ENCODE measurements around the gene TTC34.

The TTC34 gene

DNA sequence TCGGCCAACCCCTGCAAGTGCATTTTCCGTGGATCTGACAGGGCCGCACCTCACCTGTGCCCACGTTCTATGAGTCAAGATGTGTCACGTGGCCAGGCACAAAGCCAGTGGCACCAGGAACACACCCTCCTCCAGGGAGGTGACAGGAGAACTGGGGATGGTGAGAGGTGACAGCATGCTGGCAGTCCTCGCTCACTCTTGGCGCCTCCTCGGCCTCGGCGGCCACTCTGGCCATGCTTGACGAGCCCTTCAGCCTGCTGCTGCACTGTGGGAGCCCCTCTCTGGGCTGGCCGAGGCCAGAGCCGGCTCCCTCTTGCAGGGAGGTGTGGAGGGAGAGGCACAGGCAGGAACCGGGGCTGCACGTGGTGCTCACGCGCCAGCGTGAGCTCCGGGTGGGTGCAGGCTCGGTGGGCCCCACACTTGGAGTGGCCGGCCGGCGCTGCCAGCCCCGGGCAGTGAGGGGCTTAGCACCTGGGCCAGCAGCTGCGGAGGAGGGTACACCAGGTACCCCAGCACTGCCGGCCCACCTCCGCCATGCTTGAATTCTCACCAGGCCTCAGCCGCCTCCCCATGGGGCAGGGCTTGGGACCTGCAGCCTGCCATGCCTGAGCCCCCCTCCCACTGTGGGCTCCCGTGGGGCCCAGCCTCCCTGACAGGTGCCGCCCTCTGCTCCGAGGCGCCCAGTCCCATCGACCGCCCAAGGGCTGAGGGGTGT is 11.6 kb upstream of the TTC34 start:
- DNase-seq (ENCODE audit: low spot score): no peak

DNA sequence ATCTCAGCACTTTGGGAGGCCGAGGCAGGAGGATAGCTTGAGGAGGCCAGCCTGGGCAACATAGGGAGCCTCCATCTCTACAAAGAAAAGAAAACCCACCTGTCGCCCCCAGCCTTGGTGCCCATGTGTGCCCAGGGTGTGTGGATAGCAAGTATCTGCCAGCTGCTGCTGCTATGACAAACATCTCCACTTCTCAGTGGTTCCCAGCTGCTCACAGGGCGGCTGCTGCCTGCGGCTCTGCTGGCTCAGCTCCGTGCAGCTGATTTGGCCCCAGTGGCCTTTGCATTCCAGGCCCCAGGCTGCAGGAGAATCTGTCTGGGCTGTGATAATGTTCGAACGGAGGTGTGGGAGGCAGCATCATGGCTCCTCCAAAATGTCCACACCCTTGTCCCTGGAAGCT is 10.6 kb upstream of the TTC34 start:
- DNase-seq (ENCODE audit: low spot score): no peak

- DNase-seq (ENCODE audit: low spot score): no peak
Observed at GRCh38 chr1:2811533-2811918, 10.0 kb upstream of the TTC34 start.

DNA sequence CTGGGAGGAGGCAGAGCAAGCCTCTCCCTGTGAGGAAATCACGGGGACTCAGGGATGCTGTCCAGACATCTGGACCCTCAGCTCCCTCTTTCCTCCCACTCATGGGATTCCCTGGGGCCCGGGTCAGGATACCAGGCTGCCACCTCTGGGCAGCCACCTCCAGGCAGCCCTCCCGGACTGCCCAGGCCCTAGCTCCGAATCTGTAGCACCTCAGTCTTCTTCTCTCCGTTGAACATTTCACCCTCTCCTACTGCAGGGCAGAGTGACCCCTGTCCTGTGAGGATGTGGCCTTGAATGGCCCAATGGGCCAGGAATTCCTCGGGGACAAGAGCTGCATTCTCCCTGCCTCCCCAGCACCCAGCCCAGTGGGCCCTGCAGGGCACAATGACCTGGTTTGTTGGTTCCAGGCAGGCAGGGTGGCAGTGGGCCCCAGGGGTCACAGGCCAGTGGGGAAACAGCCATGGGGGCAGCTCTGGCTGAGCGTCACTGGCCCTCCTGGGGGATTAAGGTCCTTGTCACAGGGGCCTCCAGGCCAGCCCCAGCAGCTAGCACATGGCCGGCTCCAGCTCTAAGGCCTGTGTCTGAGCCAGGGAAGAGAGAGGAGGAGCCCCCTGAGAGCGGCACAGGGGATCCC is 9.5 kb upstream of the TTC34 start:
- no peak for DNase-seq (ENCODE audit: low spot score)

DNA sequence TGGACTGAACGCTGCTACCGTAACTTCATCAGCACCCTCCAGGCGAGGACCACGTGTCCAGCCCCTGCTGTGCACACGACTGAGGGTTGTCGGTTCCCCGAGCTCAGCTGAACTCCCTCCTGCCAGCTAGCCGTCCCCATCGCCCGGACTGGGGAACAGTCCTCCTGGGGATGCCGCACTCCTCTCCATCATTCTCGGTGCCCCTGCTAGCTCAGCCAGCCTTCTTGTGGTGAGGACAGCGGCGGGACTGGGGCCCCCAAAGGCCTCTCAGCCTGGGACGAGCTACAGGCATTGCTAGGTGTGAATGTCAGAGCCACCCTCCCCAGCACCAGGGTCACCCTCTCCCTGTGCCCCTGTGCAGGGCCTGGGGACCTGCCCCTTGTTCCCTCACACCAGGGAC is 8.8 kb upstream of the TTC34 start:
- DNase-seq (ENCODE audit: low spot score): no peak

DNA sequence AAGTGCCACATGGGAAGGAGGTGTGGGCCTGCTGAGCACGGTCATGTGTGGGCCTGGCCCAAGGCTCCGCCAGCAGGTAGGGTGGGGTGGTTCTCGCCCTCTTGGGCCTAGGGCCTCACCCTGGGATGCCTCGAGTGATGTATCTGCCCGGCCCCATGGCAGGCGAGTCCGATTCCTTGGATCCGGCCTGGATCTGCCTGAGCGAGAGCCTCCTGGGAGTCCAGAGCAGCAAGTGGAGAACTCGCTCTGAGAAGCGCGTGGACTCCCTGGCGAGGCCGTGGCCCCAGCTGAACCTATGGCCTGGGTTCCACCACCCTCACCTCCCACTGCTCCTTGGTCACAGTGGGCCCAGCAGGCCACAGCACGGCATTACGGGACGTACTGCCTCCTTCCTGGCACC is 8.2 kb upstream of the TTC34 start:
- no peak for DNase-seq (ENCODE audit: low spot score)

DNA sequence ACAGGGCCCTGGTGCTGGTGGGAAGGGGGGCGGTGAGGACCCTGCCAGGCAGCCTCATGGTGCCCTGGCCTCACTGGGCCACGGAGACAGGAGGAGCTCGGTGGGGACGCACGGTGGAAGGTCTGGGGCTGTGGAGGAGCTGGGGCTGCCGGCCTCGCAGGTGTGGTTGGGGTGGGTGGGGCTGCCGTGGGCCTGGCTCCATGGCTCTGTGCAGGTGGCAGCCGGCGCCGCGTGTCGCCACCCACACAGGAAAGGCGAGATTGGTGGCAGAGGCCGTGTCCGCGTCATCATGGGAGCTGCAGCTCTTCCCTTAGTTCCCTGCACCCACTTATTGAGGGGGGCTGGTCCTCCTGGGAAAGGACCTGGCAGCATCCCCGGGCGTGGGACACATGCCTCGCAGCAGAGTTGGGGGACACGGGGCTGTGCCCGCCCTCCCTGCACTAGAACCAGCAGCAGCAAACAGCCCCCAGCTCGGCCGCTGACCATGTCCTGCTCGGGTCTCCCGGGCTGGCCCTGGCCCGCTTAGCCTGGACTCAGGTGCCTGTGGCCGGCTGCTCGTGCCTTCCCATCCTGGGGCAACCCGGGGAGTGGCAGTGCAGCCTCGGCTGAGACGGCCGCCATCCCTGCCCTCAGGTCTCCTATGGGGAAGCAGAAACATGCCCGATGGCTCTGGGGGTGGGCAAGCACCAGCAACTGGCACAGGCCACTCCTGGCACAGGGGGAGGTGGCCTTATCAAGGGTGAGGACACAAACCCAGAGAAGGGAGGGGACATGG is 7.5 kb upstream of the TTC34 start:
- DNase-seq (ENCODE audit: low spot score): no peak

DNA sequence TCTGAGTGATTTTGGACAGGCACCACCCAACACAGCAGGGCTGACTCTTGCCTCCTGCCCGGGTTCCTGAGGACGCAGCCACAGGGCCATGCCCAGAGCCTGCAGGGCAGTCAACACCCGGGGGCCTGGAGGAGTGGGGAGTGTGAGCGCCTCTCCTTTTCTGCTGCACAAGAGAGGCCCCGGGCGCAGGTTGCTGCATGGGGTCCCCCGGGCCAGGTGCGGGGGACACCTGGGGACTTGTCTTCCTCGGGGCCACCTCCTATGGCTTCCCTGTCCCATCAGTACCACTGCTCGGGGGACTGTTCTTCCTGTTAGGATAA is 6.9 kb upstream of the TTC34 start:
- no peak for DNase-seq (ENCODE audit: low spot score)

- DNase-seq (ENCODE audit: low spot score): no peak
Observed at GRCh38 chr1:2807678-2808385, 6.3 kb upstream of the TTC34 start.

DNA sequence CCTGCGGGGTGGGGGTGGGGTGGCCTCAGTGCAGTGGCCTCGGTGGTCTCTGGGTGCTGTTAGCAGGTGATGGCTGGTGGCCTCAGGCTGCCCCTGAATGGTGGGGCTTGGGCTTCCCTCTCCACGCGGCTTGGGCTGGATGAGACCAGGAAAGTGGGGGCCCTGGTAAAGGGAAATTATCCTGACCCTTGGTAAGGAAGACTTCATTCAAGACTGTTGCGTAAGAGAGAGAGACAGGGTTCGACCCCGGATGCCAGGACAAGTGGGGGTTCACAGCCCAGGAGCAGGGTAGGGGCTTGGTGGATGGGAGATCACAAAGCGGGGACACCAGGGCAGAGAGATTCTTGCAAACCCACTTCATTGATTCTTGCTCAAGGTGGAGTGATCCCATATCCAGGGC is 5.5 kb upstream of the TTC34 start:
- no peak for DNase-seq (ENCODE audit: low spot score)

- DNase-seq (ENCODE audit: low spot score): no peak
Observed at GRCh38 chr1:2806591-2806990, 5.1 kb upstream of the TTC34 start.

GRCh38 chr1:2805801-2806430 is 4.4 kb upstream of the TTC34 start:
- DNase-seq (ENCODE audit: low spot score): no peak

DNA sequence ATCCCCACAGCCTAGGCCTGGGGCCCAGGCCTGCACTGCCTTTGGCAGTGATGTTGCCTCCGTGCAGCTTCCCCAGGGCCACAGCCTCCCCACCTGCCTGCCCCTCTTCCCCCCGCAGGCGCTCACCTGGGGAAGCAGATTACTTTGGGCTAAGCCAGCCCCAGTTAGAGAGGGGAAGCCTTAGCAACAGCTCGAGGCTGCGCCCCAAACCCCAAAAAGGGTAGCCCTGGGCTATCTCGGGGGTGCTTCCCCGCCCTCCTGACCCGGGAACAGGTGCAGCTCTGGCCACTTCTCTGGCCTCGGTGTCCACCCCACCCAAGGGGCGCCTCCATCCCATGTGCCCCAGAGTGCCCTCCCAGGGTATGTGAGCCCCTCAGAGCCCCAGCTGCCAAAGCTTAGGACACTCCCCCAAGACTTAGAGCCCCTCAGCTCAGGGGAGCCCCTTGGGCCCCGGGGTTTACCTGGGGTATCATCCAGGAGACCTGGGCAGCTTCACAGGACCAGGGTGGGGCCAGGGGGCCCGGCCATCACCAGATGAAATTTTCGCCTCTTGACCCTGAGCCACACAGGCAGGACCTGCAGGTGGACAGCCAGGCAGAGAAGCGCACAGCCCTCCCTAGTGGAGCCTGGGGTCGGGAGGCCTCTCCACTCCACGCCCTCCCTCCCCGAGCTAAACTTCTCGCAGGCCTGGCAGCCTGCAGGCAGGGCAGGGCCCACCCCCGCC is 3.3 kb upstream of the TTC34 start:
- no peak for DNase-seq (ENCODE audit: low spot score)

DNA sequence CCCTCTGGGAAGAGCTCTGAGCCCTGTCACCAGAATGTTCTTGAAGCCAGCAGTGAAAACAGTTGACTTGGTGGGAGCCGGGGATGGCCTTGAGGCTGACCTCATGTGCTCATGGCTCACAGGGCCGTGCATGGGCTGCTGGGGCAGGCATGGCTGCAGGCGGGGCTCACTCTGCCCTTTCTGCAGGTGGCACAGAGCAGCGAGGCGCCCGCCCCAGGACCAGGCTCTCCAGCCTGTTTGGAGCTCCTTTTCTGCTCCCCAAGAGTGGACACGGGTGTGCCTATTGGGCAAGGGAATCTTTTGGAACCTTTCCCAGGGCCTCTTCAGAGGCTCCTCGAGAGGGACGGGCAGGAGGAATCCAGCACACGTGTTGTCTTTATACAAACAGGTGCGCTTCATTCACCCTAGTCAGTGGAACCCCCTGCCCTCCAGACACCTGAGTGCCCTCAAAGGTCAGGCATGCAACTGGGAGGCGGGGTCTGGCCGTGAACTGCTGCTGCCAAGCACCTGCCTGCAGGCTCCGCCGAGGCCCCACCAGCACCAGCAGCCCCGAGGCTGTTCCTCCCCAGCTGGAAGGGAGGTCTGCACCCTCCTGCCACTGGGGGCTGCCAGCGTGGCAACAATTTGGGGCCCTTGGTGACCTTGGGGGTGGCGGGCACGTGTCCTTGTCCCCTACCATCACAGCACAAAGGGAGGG is 2.6 kb upstream of the TTC34 start:
- DNase-seq (ENCODE audit: low spot score): no peak

- no peak for DNase-seq (ENCODE audit: low spot score)
Observed at GRCh38 chr1:2803086-2803930, 1.8 kb upstream of the TTC34 start.

DNA sequence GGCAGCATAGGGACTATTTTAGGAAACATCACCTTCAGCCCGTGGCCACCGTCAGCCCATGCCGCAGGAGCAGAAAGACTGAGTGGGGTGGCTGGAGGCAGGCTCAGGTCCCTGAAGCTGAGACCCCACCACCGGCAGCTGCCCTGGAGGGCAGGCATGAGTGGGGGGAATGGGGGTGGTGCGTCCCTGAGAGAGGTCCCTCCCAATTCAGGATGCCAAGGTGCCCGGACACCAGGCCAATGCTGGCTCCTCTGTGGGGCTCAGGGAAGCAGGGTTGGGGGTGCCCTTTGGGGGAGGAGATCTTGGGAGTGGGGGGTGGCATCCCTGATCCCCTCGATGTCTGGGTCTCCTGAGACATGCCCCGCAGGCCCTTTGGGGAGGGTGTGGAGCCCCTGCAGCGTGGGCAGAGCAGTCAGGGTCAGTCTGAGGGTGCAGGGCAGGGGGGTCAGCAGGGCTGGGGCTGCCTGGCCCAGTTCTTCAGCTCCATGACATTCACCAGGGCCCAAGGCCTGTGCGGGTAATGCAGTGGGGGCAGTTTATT is 998 bp upstream of the TTC34 start:
- no peak for DNase-seq (ENCODE audit: low spot score)

DNA sequence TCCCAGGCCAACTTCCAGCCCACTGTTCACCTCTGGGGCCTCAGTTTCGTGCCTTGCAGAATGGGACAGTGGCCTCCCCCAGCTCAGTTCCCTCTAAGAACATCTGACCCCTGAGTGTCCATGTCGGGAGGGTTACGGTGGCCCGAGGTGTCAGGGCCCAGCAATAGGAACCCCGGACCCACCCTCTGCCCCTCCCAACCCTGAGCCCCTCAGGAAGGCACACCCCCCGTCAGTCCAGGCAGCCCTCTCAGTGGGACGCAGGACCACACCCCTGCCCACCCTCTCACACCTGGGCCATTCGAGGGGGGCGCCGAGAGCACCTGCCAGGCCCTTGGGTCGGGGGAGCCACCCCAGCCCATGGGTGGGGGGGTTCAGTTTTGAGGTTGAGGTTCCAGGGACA is 447 bp downstream of the TTC34 start:
- no peak for DNase-seq (ENCODE audit: low spot score)

DNA sequence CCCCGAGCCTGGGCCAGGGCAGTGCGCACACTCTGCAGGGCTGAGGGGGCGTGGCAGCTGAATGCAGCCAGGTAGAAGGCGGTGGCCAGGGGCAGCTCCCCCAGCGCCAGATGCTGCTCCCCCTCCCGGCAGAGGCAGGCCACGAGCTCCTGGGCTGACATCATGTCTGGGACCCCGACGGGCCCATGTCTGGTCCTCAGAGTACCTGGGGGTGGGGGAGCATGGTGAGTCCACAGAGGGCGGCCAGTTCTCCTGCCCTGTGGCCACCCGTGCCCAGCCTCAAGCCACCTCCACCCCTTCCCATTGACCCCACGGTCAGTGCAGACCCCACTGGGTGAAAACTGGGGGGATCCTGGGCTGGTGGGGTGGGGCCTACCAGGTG is 838 bp downstream of the TTC34 start:
- no peak for DNase-seq (ENCODE audit: low spot score)

DNA sequence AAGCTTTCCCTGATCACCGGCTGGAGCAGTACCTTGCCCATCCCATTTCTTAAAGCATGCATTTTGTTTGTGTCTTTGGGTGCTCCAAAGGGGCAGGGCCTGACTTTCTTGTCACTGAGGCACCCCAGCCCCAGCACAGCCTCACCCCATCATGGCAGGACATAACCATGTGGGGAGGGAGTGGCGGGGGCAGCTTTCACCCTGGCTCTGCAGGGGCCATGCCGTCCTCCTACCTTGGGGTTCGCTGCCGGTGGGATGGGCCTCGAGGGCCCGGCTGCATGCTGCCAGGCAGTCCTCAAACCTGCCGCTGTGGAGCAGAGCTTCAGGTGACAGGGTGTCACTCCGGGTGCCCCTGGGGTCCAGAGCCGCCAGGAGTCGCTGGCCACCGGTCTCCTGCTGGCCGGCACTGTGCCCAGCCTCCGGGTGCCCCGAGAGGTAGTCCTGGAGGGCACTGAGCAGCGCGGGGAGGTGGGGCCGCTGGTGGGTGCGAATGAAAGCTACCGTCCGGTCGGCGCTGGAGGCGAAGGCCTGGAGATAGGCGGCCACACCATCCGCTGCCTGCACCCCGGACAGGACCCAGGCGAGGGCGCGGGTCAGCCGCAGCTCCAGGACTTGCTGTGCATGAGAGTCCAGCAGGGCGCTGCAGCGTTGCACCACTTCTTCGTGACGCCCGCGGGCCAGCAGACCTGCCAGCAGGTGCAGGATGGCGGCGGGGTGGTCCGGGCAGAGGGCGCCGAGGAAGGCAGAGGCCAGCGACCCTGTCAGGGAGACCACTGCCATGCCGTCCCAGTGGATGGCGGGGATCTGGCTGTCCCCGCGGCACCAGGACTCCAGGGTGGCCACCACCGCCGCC is 1.5 kb downstream of the TTC34 start:
- DNase-seq (ENCODE audit: low spot score): no peak

All from D341Med (cell line).